GM12878 (cell line): ENCODE measurements around the gene STRA6.

Experiments
- EED ChIP-seq: sonication (generic); IDR thresholded peaks from 2 replicates; pipeline ENCODE4 v1.6.1; 2016; ENCODE audit warnings: antibody characterized with exemption, low read depth
- MTA2 ChIP-seq: fragments of 450-650 bp; IDR thresholded peaks from 2 replicates; pipeline ENCODE4 v1.6.1; 2016; ENCODE audit warnings: low read depth, mild to moderate bottlenecking, moderate library complexity
- POLR2A ChIP-seq: IDR thresholded peaks from 2 replicates; pipeline ENCODE4 v1.6.1; 2011; ENCODE audit warnings: low read depth, mild to moderate bottlenecking, low read length
- RELA ChIP-seq: fragments of 450-650 bp; IDR thresholded peaks from 2 replicates; pipeline ENCODE4 v1.8.0; 2014; ENCODE audit warnings: borderline replicate concordance; ENCODE audit not compliant: partially characterized antibody
- RFX5 ChIP-seq: IDR thresholded peaks from 2 replicates; pipeline ENCODE4 v1.6.1; 2011; ENCODE audit warnings: low read depth, low read length, improper control_type of control experiment
- USF2 ChIP-seq: IDR thresholded peaks from 2 replicates; pipeline ENCODE4 v1.6.1; 2011; ENCODE audit warnings: low read depth, low read length, improper control_type of control experiment, borderline replicate concordance
- TF ChIP-seq, protein P1 (sequence below): IDR thresholded peaks from 2 replicates; pipeline ENCODE4 v1.6.1; 2011; ENCODE audit warnings: mild to moderate bottlenecking, low read depth, low read length, moderate library complexity; ENCODE audit not compliant: insufficient replicate concordance
- TF ChIP-seq, protein P2 (sequence below), 3 experiments: IDR thresholded peaks in 2 of 3; conservative IDR thresholded peaks in 1 of 3; 2 replicates each; pipeline ENCODE4 v1.5.1; 2011; ENCODE audit warnings: low read depth in 3 of 3, low read length in 3 of 3, mild to moderate bottlenecking in 3 of 3, control low read depth in 2 of 3, moderate library complexity in 2 of 3, inconsistent platforms in 1 of 3, mixed read lengths in 1 of 3; ENCODE audit not compliant: control insufficient read depth in 2 of 3, insufficient read depth in 1 of 3; ENCODE audit errors: extremely low read depth in 1 of 3
- TF ChIP-seq, protein P3 (sequence below): IDR thresholded peaks from 2 replicates; pipeline ENCODE4 v1.6.1; 2012; ENCODE audit warnings: low read length, inconsistent platforms

- TF ChIP-seq RFX5 = no peak
- TF ChIP-seq POLR2A = no peak
- no peak for TF ChIP-seq EED
- TF ChIP-seq RELA = no peak
- no peak for TF ChIP-seq MTA2
- TF ChIP-seq, protein P1, sequence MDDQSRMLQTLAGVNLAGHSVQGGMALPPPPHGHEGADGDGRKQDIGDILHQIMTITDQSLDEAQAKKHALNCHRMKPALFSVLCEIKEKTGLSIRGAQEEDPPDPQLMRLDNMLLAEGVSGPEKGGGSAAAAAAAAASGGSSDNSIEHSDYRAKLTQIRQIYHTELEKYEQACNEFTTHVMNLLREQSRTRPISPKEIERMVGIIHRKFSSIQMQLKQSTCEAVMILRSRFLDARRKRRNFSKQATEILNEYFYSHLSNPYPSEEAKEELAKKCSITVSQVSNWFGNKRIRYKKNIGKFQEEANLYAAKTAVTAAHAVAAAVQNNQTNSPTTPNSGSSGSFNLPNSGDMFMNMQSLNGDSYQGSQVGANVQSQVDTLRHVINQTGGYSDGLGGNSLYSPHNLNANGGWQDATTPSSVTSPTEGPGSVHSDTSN = no peak
- TF ChIP-seq, protein P2, sequence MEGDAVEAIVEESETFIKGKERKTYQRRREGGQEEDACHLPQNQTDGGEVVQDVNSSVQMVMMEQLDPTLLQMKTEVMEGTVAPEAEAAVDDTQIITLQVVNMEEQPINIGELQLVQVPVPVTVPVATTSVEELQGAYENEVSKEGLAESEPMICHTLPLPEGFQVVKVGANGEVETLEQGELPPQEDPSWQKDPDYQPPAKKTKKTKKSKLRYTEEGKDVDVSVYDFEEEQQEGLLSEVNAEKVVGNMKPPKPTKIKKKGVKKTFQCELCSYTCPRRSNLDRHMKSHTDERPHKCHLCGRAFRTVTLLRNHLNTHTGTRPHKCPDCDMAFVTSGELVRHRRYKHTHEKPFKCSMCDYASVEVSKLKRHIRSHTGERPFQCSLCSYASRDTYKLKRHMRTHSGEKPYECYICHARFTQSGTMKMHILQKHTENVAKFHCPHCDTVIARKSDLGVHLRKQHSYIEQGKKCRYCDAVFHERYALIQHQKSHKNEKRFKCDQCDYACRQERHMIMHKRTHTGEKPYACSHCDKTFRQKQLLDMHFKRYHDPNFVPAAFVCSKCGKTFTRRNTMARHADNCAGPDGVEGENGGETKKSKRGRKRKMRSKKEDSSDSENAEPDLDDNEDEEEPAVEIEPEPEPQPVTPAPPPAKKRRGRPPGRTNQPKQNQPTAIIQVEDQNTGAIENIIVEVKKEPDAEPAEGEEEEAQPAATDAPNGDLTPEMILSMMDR (IDR thresholded peaks at IDR 0.05 in 2 of 3, conservative IDR thresholded peaks at IDR 0.05 in 1 of 3; ENCODE audit: control insufficient read depth in 2 of 3, extremely low read depth in 1 of 3, insufficient read depth in 1 of 3, low read depth in 3 of 3, low read length in 3 of 3) = no peak
- no peak for TF ChIP-seq USF2
- TF ChIP-seq, protein P3, sequence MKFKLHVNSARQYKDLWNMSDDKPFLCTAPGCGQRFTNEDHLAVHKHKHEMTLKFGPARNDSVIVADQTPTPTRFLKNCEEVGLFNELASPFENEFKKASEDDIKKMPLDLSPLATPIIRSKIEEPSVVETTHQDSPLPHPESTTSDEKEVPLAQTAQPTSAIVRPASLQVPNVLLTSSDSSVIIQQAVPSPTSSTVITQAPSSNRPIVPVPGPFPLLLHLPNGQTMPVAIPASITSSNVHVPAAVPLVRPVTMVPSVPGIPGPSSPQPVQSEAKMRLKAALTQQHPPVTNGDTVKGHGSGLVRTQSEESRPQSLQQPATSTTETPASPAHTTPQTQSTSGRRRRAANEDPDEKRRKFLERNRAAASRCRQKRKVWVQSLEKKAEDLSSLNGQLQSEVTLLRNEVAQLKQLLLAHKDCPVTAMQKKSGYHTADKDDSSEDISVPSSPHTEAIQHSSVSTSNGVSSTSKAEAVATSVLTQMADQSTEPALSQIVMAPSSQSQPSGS = no peak
Measured at GRCh38 chr15:74228723-74229081, 26.1 kb upstream of the STRA6 start.
